SU-DHL-6 (cell line): Measurements from ENCODE around the gene VPS4B.

Experiments used
- H2AFZ ChIP-seq: fragments of 200-600 bp; sonication (generic); 2 replicates; pipeline ENCODE4 v1.6.1; 2014; ENCODE audit warnings: low read depth, mild to moderate bottlenecking, moderate library complexity, mixed read lengths, antibody characterized with exemption, low read length; ENCODE audit not compliant: severe bottlenecking
- H3F3A ChIP-seq: fragments of 200-600 bp; shearing (Covaris generic); 2 replicates; pipeline ENCODE4 v1.6.0; 2016; ENCODE audit warnings: antibody characterized with exemption, mild to moderate bottlenecking; ENCODE audit not compliant: insufficient read depth
- H3K27ac ChIP-seq: fragments of 200-600 bp; sonication (generic); 2 replicates; pipeline ENCODE4 v1.5.1; 2016; ENCODE audit warnings: low read depth, mild to moderate bottlenecking, low read length, moderate library complexity, mixed read lengths
- H3K27me3 ChIP-seq: fragments of 200-600 bp; sonication (generic), shearing (Covaris generic); 2 replicates; pipeline ENCODE4 v1.6.0; 2014; ENCODE audit warnings: mild to moderate bottlenecking, low read length
- H3K36me3 ChIP-seq: fragments of 200-600 bp; sonication (generic); 2 replicates; pipeline ENCODE4 v1.6.1; 2014; ENCODE audit warnings: mild to moderate bottlenecking, low read length, mixed read lengths
- H3K4me2 ChIP-seq: fragments of 300-600, 200-600 bp; shearing (Covaris generic), sonication (generic); 2 replicates; pipeline ENCODE4 v1.6.0; 2014; ENCODE audit warnings: low read length, low read depth, mild to moderate bottlenecking; ENCODE audit not compliant: poor library complexity, severe bottlenecking
- H3K4me3 ChIP-seq: fragments of 200-600 bp; sonication (generic); 2 replicates; pipeline ENCODE4 v1.5.1; 2014; ENCODE audit warnings: antibody characterized with exemption, low read length, mild to moderate bottlenecking, mixed read lengths; ENCODE audit not compliant: insufficient read depth, poor library complexity, severe bottlenecking
- H3K79me2 ChIP-seq: fragments of 200-600 bp; sonication (generic); 2 replicates; pipeline ENCODE4 v1.6.1; 2014; ENCODE audit warnings: mild to moderate bottlenecking, low read length, moderate library complexity; ENCODE audit not compliant: insufficient read depth
- H3K9ac ChIP-seq: fragments of 200-600 bp; sonication (generic); 2 replicates; pipeline ENCODE4 v1.7.0; 2014; ENCODE audit warnings: mild to moderate bottlenecking, low read length
- H3K9me2 ChIP-seq: fragments of 200-600 bp; sonication (generic); replicated peaks from 2 replicates; pipeline ENCODE4 v1.6.1; 2014; ENCODE audit warnings: low read length; ENCODE audit not compliant: insufficient read depth
- H3K9me3 ChIP-seq: fragments of 200-600 bp; sonication (generic); 2 replicates; pipeline ENCODE4 v1.6.1; 2014; ENCODE audit warnings: low read length, mixed read lengths; ENCODE audit not compliant: insufficient read depth
- H4K20me1 ChIP-seq: fragments of 200-600 bp; sonication (generic); 2 replicates; pipeline ENCODE4 v1.6.1; 2014; ENCODE audit warnings: low read depth, mild to moderate bottlenecking, antibody characterized with exemption, low read length, moderate library complexity, mixed read lengths
- EZH2phosphoT487 ChIP-seq: fragments of 200-600 bp; sonication (generic), shearing (Covaris generic); conservative IDR thresholded peaks from 2 replicates; pipeline ENCODE4 v1.6.1; 2018; ENCODE audit warnings: mild to moderate bottlenecking, antibody characterized with exemption, low read length, moderate library complexity, mixed read lengths
- TF ChIP-seq, protein P1 (sequence below): fragments of 200-600 bp; sonication (generic); IDR thresholded peaks from one replicate; pipeline ENCODE4 v1.5.1; 2017; ENCODE audit warnings: antibody characterized with exemption, mild to moderate bottlenecking, low read length, moderate library complexity; ENCODE audit not compliant: insufficient read depth, poor library complexity, severe bottlenecking

VPS4B gene

DNA sequence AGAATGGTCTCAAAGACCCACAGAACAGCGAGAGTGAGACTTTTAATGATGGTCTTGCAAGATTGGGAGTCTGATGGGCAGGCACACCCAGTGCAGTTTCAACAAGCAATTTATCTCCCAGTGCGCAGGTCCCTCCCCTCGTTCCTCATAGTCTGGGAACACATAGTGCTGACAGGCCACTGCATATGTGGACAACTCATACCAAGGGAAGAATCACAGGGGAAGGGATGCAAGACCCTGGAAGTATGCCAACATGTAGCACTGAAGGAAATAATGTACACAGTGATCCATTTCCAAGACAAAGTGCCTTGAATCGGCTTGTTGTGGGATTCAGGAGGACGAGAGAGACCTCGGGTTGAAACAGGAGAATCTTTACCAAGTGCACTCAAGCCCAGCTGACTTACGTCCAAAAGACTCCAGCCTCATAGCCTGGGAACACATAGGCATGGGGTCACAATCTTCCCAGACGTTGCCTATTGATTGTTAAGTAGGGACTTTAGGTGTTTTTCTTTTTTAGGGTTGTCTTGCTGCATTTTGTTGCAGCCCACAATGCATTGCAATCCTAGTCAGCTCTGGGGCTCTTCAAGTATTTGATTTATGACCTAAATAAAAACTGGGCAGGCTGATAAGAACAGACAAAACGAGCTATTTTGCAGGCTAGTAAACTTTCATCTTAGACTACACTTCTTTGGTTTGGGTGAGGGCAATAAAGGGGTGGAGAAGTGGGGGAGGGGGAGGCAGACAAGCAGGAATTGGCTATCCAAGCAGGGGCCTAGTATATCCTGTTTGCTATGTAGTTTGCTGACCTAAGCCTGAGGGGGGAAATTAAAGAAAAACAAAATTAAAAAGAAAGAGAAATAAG lies 29.8 kb upstream of the VPS4B start:
- Histone ChIP-seq H3K27ac (no peak overlapping the region), H3K9me3 (no peaks in the 10 kb centered on the region), H4K20me1 (no peaks in the 10 kb centered on the region), H3K79me2 (no peaks in the 10 kb centered on the region), H3K27me3 (no peaks in the 10 kb centered on the region), H3K9me2 (no peaks in the 10 kb centered on the region), H3K36me3 (no peaks in the 10 kb centered on the region), H3K9ac (no peak overlapping the region), H3F3A (no peaks in the 10 kb centered on the region), H3K4me3 (no peak overlapping the region), H2AFZ (no peak overlapping the region), H3K4me2 (no peak overlapping the region)
- TF ChIP-seq, protein P1, sequence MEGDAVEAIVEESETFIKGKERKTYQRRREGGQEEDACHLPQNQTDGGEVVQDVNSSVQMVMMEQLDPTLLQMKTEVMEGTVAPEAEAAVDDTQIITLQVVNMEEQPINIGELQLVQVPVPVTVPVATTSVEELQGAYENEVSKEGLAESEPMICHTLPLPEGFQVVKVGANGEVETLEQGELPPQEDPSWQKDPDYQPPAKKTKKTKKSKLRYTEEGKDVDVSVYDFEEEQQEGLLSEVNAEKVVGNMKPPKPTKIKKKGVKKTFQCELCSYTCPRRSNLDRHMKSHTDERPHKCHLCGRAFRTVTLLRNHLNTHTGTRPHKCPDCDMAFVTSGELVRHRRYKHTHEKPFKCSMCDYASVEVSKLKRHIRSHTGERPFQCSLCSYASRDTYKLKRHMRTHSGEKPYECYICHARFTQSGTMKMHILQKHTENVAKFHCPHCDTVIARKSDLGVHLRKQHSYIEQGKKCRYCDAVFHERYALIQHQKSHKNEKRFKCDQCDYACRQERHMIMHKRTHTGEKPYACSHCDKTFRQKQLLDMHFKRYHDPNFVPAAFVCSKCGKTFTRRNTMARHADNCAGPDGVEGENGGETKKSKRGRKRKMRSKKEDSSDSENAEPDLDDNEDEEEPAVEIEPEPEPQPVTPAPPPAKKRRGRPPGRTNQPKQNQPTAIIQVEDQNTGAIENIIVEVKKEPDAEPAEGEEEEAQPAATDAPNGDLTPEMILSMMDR, result no peak
- no peak for TF ChIP-seq EZH2phosphoT487

DNA sequence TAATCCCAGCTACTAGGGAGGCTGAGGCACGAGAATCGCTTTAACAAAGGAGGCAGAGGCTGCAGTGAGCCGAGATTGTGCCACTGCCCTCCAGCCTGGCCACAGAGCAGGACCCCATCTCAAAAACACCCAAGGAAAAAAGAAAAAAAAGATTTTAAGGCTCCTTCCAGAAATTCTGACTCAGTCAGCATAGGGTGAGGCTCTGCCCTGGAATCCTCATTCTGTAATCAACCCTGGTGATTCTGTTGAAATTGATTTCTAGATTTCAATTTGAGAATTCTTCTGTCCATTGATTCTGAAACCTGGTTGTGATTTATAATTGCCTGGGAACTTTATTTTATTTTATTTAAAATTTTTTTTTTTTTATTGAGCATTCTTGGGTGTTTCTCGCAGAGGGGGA lies 27.1 kb upstream of the VPS4B start:
- H2AFZ ChIP-seq, result no peak overlapping the region
- no peaks in the 10 kb centered on the region for H3K9me2 ChIP-seq
- no peak overlapping the region for H3K4me2 ChIP-seq
- H3K79me2 ChIP-seq, result no peaks in the 10 kb centered on the region
- no peaks in the 10 kb centered on the region for H3F3A ChIP-seq
- H3K9ac ChIP-seq, result no peak overlapping the region
- H3K27me3 ChIP-seq, result no peaks in the 10 kb centered on the region
- H4K20me1 ChIP-seq, result no peaks in the 10 kb centered on the region
- H3K9me3 ChIP-seq, result no peaks in the 10 kb centered on the region
- H3K27ac ChIP-seq, result no peak overlapping the region
- TF ChIP-seq, protein P1, result no peak
- no peak for TF ChIP-seq EZH2phosphoT487
- H3K4me3 ChIP-seq, result no peak overlapping the region
- H3K36me3 ChIP-seq, result no peaks in the 10 kb centered on the region

- Histone ChIP-seq H3K27ac (no peak overlapping the region), H2AFZ (no peak overlapping the region)
These were observed 24.8 kb upstream of the VPS4B start for GRCh38 chr18:63447066-63447465.

More at GRCh38 chr18:63447066-63447465, 24.8 kb upstream of the VPS4B start:
- H3K9ac ChIP-seq, result no peak overlapping the region
- no peaks in the 10 kb centered on the region for H3F3A ChIP-seq
- no peaks in the 10 kb centered on the region for H3K79me2 ChIP-seq
- H4K20me1 ChIP-seq, result no peaks in the 10 kb centered on the region
- no peak for TF ChIP-seq EZH2phosphoT487
- TF ChIP-seq, protein P1, result no peak
- no peak overlapping the region for H3K4me3 ChIP-seq
- H3K9me3 ChIP-seq, result no peaks in the 10 kb centered on the region
- H3K9me2 ChIP-seq, result no peaks in the 10 kb centered on the region
- no peaks in the 10 kb centered on the region for H3K27me3 ChIP-seq
- no peaks in the 10 kb centered on the region for H3K36me3 ChIP-seq
- H3K4me2 ChIP-seq, result no peak overlapping the region
